Activated CD8-positive, alpha-beta memory T cell treated with anti-CD3 and anti-CD28 coated beads, Interleukin-2, amount 50 U/mL, for 4 hours (primary cell): ENCODE results near the gene IFNL1.
"Not testable (repeated sequence)": the region's sequence is repeated elsewhere in the genome, so short reads cannot be mapped to it uniquely, and the experiment has no call there.

Source experiments
- DNase-seq: peaks from one replicate; pipeline ENCODE4 v3.0.0-alpha.2; 2020

IFNL1 gene

GRCh38 chr19:39332738-39333137, 36.5 kb downstream of the IFNL1 start:
- DNase-seq: not testable (repeated sequence)

GRCh38 chr19:39333507-39333906, 37.3 kb downstream of the IFNL1 start:
- no peak for DNase-seq

GRCh38 chr19:39334444-39334976, 38.3 kb downstream of the IFNL1 start:
- DNase-seq: no peak

GRCh38 chr19:39335168-39335548, 39.0 kb downstream of the IFNL1 start:
- peak; percentile 24 for DNase-seq

GRCh38 chr19:39336483-39336882, 40.3 kb downstream of the IFNL1 start:
- no peak for DNase-seq

GRCh38 chr19:39339674-39340073, 43.5 kb downstream of the IFNL1 start:
- no peak for DNase-seq

GRCh38 chr19:39340156-39340555, 43.9 kb downstream of the IFNL1 start:
- DNase-seq: not testable (repeated sequence)

GRCh38 chr19:39341129-39341718, 45.0 kb downstream of the IFNL1 start:
- DNase-seq: no peak

- peak; percentile 99 for DNase-seq
Observed at GRCh38 chr19:39341719-39342604, 45.8 kb downstream of the IFNL1 start, which contains the start of gene SAMD4B. SAMD4B (plus strand) TSS chr19:39342421; CDS start chr19:39356894, 14,473 bp downstream.

- DNase-seq: peak; percentile 26
Observed at GRCh38 chr19:39342647-39343305, 46.6 kb downstream of the IFNL1 start.

- no peak for DNase-seq
Observed at GRCh38 chr19:39345956-39346355, 49.7 kb downstream of the IFNL1 start.

GRCh38 chr19:39347332-39348164, 51.3 kb downstream of the IFNL1 start:
- DNase-seq: no peak
